SJSA1 (cell line): Measurements from ENCODE around the gene GDE1. TPM values are rescaled to one million over a fixed set of nuclear protein-coding genes. Genes with fewer than 3 reads are reported as not detected.
"Not testable (repeated sequence)": the region's sequence is repeated elsewhere in the genome, so short reads cannot be mapped to it uniquely, and the experiment has no call there.

Source experiments
- DNase-seq, 2 experiments: peaks; one replicate each; pipeline ENCODE4 v3.0.0-alpha.2; 2015 to 2020; ENCODE audit warnings: low spot score in 2 of 2, low read depth in 1 of 2
- H3K27ac ChIP-seq: fragments of 250-450 bp; sonication (Bioruptor Pico); 2 replicates; pipeline ENCODE4 v1.5.1; 2020; ENCODE audit warnings: mild to moderate bottlenecking, moderate library complexity
- H3K27me3 ChIP-seq: fragments of 250-450 bp; sonication (Bioruptor Pico); replicated peaks from 2 replicates; pipeline ENCODE4 v1.5.1; 2020; ENCODE audit warnings: mild to moderate bottlenecking, moderate library complexity
- H3K36me3 ChIP-seq: fragments of 250-450 bp; sonication (Bioruptor Pico); 2 replicates; pipeline ENCODE4 v1.5.1; 2020; ENCODE audit warnings: mild to moderate bottlenecking
- H3K4me1 ChIP-seq: fragments of 250-450 bp; sonication (Bioruptor Pico); replicated peaks from 2 replicates; pipeline ENCODE4 v1.6.1; 2021; ENCODE audit warnings: mild to moderate bottlenecking
- H3K4me3 ChIP-seq: fragments of 250-450 bp; sonication (Bioruptor Pico); 2 replicates; pipeline ENCODE4 v1.5.1; 2020; ENCODE audit warnings: mild to moderate bottlenecking
- H3K9me3 ChIP-seq: fragments of 250-450 bp; sonication (Bioruptor Pico); replicated peaks from 2 replicates; pipeline ENCODE4 v1.5.1; 2020; ENCODE audit warnings: mild to moderate bottlenecking
- total RNA-seq: library from RNA; depleted of rRNA; stranded (reverse); fragments of >200 nt; shearing (Covaris generic); gene quantifications from 2 replicates; pipeline ENCODE4 v1.2.3, GENCODE V29; 2014; rRNA removed

GDE1 gene
- 39.6 and 48.2 TPM in 2 replicates for total RNA-seq

- no peaks in the 10 kb centered on the region for H3K27me3 ChIP-seq
- no peak within 1 kb of the TSS for H3K27ac ChIP-seq
- DNase-seq = peak; percentile 90 to 92
- H3K4me1 ChIP-seq = peaks cover 31% of the 10 kb centered on the region
- peaks cover 9% of the 10 kb centered on the region for H3K36me3 ChIP-seq
- no peaks in the 10 kb centered on the region for H3K9me3 ChIP-seq
- peak within 1 kb of the TSS; percentile 64 for H3K4me3 ChIP-seq
Measured at GRCh38 chr16:19521471-19522396, at the start of gene GDE1. GDE1 (minus strand) TSS chr16:19522098; CDS start chr16:19521964, 134 bp downstream.

GRCh38 chr16:19567560-19567959 is 45.7 kb upstream of the GDE1 start:
- Histone ChIP-seq H3K27ac (no peak overlapping the region), H3K9me3 (no peaks in the 10 kb centered on the region), H3K4me3 (no peak overlapping the region), H3K36me3 (peaks cover 43% of the 10 kb centered on the region), H3K27me3 (no peaks in the 10 kb centered on the region), H3K4me1 (no peaks in the 10 kb centered on the region)
- no peak for DNase-seq

- Histone ChIP-seq H3K9me3 (no peaks in the 10 kb centered on the region), H3K27ac (no peak overlapping the region), H3K4me3 (no peak overlapping the region), H3K36me3 (peaks cover 34% of the 10 kb centered on the region), H3K4me1 (no peaks in the 10 kb centered on the region), H3K27me3 (no peaks in the 10 kb centered on the region)
- no peak for DNase-seq
Measured at GRCh38 chr16:19566362-19566761, 44.5 kb upstream of the GDE1 start.

GRCh38 chr16:19563377-19563776 is 41.5 kb upstream of the GDE1 start:
- Histone ChIP-seq H3K9me3 (no peaks in the 10 kb centered on the region), H3K27me3 (no peaks in the 10 kb centered on the region), H3K4me1 (no peaks in the 10 kb centered on the region), H3K4me3 (no peak overlapping the region), H3K27ac (no peak overlapping the region), H3K36me3 (peaks cover 31% of the 10 kb centered on the region)
- DNase-seq = no peak

- Histone ChIP-seq H3K9me3 (no peaks in the 10 kb centered on the region), H3K4me1 (peaks cover 5% of the 10 kb centered on the region; the same call in 1 of the 2 replicates), H3K4me3 (no peak overlapping the region), H3K27me3 (no peaks in the 10 kb centered on the region), H3K36me3 (peaks cover 6% of the 10 kb centered on the region), H3K27ac (no peak overlapping the region)
- DNase-seq = no peak
Measured at GRCh38 chr16:19560078-19560477, 38.2 kb upstream of the GDE1 start.

- H3K27ac ChIP-seq = no peak overlapping the region
- peaks cover 4% of the 10 kb centered on the region; the same call in 1 of the 2 replicates for H3K36me3 ChIP-seq
- no peaks in the 10 kb centered on the region for H3K9me3 ChIP-seq
- peaks cover 9% of the 10 kb centered on the region for H3K4me1 ChIP-seq
- H3K4me3 ChIP-seq = no peak overlapping the region
- DNase-seq = peak in 1 of 2 experiments; percentile 48
- no peaks in the 10 kb centered on the region for H3K27me3 ChIP-seq
Measured at GRCh38 chr16:19559242-19559910, 37.5 kb upstream of the GDE1 start.

- H3K27me3 ChIP-seq = no peaks in the 10 kb centered on the region
- no peaks in the 10 kb centered on the region for H3K9me3 ChIP-seq
- H3K4me1 ChIP-seq = peaks cover 9% of the 10 kb centered on the region
- H3K4me3 ChIP-seq = peak overlapping the region; percentile 59
- peak; percentile 64 to 70 for DNase-seq
- H3K27ac ChIP-seq = peak overlapping the region; percentile 74
- peaks cover 6% of the 10 kb centered on the region; the same call in 1 of the 2 replicates for H3K36me3 ChIP-seq
Measured at GRCh38 chr16:19555938-19556771, 34.3 kb upstream of the GDE1 start.

GRCh38 chr16:19555186-19555937 is 33.5 kb upstream of the GDE1 start, which contains the start of gene VPS35L:
VPS35L (plus strand) TSS chr16:19555703; CDS start chr16:19555730, 27 bp downstream.
- H3K4me1 ChIP-seq = peaks cover 9% of the 10 kb centered on the region
- H3K9me3 ChIP-seq = no peaks in the 10 kb centered on the region
- DNase-seq = peak; percentile 99
- peak within 1 kb of the TSS; percentile 74 for H3K27ac ChIP-seq
- H3K36me3 ChIP-seq = peaks cover 7% of the 10 kb centered on the region; the same call in 1 of the 2 replicates
- no peaks in the 10 kb centered on the region for H3K27me3 ChIP-seq
- peak within 1 kb of the TSS; percentile 59 for H3K4me3 ChIP-seq

GRCh38 chr16:19549673-19550072 is 27.8 kb upstream of the GDE1 start:
- no peak overlapping the region for H3K27ac ChIP-seq
- no peak for DNase-seq
- H3K4me1 ChIP-seq = 0 out of 2 replicates have a peak, but pooled peaks cover under 1% of the 10 kb centered on the region
- no peaks in the 10 kb centered on the region for H3K9me3 ChIP-seq
- no peaks in the 10 kb centered on the region for H3K27me3 ChIP-seq
- peaks cover 41% of the 10 kb centered on the region for H3K36me3 ChIP-seq
- H3K4me3 ChIP-seq = no peak overlapping the region

GRCh38 chr16:19548144-19548543 is 26.2 kb upstream of the GDE1 start:
- Histone ChIP-seq H3K36me3 (peaks cover 49% of the 10 kb centered on the region), H3K4me3 (no peak overlapping the region), H3K27me3 (no peaks in the 10 kb centered on the region), H3K4me1 (no peaks in the 10 kb centered on the region), H3K9me3 (no peaks in the 10 kb centered on the region), H3K27ac (no peak overlapping the region)
- no peak for DNase-seq

- H3K4me3 ChIP-seq, H3K27me3 ChIP-seq, H3K9me3 ChIP-seq, H3K4me1 ChIP-seq, H3K27ac ChIP-seq, DNase-seq: not testable (repeated sequence)
- peaks cover 67% of the 10 kb centered on the region for H3K36me3 ChIP-seq
Measured at GRCh38 chr16:19543278-19543996, 21.5 kb upstream of the GDE1 start.

- DNase-seq = no peak
- Histone ChIP-seq H3K4me3 (no peak overlapping the region), H3K27me3 (no peaks in the 10 kb centered on the region), H3K27ac (no peak overlapping the region), H3K9me3 (no peaks in the 10 kb centered on the region), H3K36me3 (peaks cover 66% of the 10 kb centered on the region), H3K4me1 (no peaks in the 10 kb centered on the region)
Measured at GRCh38 chr16:19542138-19542821, 20.4 kb upstream of the GDE1 start.
